ENCODE results near the gene SLC25A51.
"Not testable (repeated sequence)": the region's sequence is repeated elsewhere in the genome, so short reads cannot be mapped to it uniquely, and the experiment has no call there.

The SLC25A51 gene

DNA sequence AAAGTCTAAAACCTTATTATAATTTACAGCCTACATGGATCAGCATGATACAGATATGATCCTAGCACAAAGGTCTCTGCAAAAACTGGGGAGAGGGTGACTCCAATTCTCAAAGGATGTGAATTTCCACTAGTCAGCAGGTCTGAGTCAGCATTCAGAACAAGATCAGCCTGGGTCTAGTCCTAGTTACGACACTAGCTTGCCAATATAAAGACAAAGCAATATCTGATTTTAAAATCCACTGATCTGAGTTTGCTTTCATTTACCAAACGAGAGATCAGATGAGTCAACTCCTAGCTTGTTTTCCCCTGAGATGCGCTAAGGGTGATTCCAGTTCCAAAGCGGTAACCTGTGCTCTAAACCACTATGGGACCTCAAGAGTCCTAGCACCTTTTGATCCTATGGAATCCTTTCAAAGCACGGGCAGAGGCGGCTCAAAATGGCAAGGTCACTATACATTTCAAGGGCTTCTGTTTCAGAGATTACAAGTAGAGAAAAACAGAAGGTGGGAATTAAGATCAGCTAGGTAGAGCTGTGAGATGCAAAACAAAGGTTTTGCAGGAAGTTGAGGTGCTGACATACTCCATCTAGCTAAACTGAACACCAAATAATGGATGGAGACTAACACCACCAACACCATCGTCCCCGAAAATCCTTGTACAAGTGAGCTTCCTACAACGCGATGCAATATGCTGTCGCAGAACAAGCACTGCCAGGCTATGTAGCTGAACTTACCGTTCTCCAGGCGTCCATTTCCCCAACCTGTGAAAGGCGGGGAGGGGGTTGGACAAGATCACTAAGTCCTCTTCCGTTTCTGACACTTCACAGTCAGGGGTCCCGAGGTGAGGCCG, 906 bp downstream of the SLC25A51 start:
- DNase-seq = no peak

DNA sequence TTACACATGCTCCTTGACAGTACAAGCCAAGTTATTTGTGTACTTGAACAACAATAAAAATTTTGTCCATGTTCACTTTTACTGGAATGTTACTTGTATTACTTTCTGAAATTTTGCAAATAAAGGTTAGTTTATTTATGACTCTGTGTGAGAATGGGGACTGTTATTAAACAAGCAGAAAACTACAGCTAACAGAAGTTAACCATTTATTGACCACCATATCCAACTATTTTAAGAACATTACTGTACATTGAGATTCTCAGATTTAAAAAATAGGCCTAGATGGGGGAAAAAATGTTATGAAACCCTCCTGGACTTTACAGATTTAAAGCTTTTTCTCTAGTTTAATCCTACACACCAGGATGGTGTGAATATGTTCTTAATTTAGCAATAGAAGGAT, 1.8 kb downstream of the SLC25A51 start:
- DNase-seq = no peak

DNA sequence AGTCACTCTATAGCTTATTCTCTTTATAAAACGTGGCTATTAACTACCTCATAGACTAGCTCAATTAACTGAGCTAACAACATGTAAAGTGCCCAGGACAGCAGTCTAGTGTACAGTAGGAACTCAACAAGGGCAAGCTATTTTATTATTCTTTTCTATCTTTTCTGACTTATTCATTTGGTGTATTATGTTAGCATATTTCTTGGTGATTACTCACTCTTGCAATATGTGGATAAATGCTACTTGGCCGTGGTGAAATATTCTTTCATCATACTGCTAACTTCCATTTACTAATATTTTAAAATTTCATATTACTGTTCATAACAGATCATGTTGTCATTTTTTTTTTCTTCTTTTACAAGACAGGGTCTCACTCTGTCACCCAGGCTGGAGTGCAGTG, 4.9 kb downstream of the SLC25A51 start:
- DNase-seq = no peak

DNA sequence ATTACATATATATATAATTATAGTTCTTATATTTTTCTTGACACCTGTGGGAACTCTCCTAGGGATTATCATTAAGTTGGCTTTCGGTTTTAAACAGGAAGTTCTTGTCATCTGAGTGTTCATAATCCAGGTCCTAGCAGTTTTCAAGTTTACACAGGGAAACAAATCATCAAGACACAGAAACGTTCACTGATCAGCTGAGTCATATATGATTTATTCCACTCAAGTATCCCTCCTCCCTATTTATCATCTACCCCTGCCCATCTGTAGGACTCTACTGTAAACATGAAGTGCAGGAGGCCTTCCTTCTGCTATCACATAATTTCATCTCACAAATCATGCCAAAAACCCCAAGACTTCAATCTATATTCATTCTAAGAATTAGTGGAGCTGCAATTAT, 6.3 kb downstream of the SLC25A51 start:
- no peak for DNase-seq

DNA sequence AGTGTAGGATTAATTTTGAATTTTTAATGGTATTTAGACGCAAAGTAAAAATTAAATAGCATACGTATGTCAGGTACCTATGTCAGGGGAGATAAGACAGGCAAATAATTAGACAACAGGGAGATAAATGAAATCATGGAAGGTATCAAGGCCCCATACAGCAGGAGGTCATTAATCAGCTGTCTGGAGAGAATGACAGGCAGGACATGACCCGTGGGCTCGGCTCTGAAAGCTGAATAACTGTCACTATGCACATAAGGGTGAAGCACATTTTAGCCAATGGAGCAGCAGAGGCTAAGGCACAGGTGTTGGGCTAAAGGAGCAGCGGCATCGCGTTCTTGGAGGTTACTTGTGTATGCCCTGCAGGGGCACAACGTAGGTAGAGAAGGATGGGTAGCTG, 11.9 kb downstream of the SLC25A51 start:
- DNase-seq = no peak

DNA sequence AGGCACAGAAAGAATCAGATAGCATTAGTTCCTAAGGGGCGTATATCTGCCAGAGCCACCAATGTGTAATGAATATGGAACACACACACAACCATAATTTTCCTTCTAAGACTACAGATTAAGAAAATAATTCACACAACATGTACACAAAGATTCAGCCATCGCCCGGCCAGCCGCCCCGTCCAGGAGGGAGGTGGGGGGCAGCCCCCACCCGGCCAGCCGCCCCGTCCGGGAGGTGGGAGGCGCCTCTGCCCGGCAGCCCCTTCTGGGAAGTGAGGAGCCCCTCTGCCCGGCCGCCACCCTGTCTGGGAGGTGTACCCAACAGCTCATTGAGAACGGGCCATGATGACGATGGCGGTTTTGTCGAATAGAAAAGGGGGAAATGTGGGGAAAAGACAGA, 12.9 kb downstream of the SLC25A51 start:
- not testable (repeated sequence) for DNase-seq

DNA sequence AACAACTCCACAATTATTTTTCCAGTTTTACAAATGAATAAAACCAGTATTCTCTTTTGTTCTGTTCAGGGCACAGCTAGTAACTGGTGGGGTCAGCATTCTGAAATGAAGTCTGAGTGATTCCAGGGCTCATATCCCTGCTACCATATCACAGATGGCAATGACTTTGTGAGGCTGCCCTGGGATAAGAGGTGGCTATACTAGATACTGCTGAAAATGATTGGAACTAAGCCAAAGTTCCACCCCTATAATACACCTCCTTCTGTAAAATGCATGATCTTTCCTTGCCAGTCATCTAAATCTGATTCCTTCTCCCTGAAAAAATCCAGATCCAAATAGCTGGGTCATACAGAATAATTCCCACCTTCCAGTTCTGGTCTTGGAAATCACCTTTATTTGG, 14.4 kb downstream of the SLC25A51 start:
- DNase-seq = no peak

DNA sequence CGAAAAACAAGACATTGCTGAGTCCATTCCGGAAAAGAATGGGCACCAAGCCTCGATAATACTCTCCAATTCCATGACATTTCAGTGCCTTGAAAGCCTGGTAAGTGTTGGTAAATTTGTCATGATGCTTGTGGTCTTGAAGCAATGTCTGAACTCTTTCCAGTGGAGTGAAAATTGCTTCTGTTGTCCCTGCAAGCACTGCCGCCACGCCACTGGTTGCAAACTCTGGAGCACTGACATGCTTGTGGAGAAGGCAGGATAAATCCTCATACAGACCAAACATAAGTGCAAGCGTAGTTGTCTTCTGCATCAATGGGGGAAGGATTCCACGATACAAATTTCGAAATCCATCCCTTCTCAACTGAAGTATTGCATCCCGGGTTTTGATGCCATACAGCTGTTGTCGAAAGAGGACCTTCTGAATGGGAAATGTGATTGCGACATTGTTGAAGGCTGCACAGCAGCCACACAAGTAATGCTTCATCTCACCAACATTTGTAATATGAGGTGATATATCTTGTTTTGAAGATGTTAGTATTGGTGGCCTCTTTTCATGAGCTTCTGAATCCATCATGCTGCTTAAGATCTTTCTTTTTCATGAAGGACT, 15.8 kb downstream of the SLC25A51 start:
- not testable (repeated sequence) for DNase-seq

DNA sequence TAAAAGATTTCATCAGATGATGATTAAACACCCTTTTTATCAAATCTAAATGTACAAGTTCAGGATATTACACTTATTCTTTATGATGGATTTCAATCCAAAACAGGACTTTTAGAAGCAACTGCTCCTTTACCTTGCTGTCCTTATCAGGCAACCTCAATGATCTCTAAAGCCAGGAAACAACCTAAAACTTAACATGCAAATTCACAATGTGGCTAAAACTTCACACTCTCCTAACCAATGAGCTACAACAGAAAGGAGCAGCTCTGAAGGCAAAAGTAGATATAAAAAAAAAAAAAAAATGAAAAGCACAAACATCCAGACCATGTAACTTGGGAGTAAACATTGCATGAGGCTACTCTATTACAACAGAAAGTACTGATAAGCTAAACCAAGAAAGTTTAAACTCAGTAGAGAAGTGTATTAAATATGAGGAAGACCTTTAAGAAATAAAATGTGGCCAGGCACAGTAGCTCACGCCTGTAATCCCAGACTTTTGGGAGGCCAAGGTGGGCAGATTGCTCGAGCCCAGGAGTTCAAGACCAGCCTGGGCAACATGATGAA, 22.9 kb downstream of the SLC25A51 start:
- DNase-seq = no peak

DNA sequence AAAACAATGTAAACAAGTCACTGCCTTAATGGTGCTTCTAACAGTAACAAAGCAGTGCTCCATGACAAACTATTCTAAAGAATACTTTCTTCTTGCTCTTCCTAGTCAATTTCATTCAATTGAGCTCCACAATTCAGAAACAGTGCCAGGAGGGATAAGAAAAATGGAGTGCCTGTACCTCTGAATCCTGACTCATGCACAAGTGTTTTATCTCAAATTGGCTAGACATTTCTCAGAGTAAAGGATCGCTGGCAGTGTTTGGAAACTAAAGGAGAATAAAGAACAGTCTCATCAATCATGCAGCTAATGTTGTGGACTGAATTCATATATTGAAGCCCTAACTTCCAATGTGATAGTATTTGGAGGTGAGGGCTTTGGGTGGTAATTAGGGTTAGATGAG, 27.6 kb downstream of the SLC25A51 start:
- no peak for DNase-seq

DNA sequence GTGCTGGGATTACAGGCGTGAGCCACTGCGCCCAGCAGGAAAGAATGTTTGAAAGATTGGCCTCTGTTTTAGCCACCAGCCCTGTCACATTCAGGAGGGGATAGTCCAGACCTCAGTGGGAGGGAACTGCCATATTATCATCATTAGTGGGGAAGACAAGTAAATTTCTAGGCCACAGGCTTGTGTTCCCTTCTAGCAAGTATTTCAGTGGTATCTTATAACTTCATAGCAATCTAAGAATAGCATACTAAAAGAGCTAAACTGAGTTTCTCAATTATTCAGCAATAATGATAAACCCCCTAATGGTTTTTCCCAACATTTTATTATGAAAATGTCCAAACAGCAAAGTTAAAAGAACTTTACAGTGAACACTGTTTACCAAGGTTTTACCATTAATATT, 30.0 kb downstream of the SLC25A51 start:
- no peak for DNase-seq

DNA sequence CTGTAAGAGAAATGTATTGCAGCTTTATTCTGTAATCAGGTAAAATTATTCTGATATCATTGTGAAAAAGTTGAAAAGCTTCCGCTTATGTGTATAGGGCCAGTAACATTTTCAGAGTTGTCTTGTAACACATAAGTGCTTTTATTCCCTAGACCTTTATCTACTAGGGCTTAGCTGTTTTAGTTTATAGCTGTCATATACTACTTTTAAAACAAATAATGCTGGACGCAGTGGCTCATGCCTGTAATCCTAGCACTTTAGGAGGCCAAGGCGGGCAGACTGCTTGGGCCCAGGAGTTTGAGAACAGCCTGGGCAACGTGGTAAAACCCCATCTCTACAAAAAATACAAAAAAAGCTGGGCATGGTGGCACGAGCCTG, 33.1 kb downstream of the SLC25A51 start:
- no peak for DNase-seq

DNA sequence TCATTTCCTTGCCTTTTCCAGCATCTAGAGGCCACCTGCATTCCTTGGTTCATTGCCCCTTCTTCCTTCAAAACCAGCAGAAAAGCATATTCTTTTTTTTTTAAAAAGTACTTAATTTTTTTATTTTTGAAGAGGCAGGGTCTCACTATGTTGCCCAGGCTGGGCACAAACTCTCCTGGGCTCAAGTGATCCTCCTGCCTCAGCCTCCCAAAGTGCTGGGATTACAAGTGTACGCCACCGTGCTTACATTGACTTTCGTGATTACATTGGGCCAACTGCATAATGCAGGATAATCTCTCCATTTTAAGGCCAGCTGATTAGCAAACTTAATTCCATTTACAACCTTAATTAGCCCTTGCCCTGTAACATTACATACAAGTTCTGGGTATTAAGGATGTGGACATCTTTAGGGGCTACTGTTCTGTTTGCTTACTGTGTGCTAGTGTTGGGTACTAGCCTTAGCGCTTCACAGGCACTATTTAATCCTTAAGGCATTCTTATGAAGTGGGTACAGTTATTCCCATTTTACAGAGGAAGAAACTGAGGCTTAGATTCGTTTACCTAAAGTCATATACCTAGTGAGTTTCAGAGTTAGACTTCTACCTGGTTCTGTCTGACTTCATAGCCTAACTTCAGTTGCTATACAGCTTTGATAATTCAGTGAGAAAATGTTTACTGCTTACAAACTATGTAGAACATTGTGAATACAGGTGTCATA, 33.7 kb downstream of the SLC25A51 start:
- DNase-seq = no peak

DNA sequence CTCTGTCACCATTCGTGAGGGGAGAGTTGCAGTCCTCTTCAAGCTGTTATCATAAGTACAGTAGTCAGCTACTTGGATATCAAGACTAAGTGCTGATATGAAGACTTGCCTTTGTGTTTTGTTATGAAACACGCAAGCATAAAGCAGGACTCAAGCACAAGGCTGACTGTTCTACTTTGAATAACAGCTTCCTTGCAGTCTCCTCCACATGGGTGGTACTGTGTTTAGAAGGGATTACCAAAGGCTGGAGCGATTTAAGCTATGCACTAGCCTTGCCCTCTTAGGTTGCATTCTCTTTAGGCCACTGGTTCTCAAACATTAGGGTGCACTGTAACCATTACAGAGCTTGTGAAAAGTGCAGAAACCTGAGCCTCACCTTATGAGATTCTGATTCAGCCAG, 41.4 kb downstream of the SLC25A51 start:
- no peak for DNase-seq

DNA sequence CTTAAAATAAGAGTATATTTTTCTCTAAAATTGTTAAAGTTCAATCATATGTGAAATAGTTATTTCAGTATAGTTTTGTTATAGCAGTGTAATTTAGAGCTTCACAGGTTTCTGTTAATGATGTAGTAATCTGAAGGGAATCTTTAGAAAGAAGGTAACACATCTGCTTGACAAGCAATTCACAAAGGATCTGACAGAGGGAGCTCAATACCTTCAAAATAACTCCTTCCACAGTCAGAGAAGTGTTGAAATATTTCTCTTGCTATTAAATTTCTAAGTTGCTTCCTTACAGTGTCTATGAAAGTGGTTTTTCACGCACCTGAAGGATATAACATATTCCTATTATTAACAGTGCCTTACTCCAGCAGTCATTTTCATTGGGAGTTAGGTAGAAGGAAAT, 44.9 kb downstream of the SLC25A51 start:
- DNase-seq = no peak

DNA sequence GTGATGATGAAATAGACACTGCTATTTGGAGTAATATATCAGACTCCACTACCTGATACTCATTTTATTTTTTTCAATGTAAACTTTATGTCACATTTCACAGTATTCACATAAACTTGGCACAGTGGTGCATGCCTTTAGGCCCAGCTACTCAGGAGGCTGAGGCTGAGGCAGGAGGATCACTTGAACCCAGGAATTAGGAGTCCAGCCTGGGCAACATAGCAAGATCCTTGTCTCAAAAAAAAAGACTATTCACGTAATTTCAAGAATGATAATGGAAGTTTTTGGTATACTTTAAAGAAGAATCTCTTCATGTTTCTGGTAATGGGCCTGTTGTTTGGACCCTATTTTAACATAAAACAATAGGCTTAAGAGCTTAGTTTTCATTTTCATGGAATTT, 47.4 kb downstream of the SLC25A51 start:
- DNase-seq = no peak

DNA sequence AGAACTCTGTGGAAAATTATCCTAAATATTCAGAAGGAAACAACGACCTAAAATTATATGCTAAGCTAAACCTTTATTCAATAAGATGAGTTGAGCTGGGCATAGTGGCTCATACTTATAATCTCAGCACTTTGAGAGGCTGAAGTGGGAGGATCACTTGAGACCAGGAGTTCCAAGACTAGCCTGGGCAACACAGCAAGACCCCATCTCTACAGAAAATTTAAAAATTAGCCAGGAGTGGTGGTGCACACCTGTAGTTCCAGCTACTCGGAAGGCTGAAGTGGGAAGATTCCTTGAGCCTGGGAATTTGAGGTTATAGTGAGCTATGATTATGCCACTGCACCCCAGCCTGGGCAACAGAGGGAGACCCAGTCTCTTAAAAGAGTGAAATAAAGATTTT, 51.7 kb downstream of the SLC25A51 start:
- DNase-seq = no peak

DNA sequence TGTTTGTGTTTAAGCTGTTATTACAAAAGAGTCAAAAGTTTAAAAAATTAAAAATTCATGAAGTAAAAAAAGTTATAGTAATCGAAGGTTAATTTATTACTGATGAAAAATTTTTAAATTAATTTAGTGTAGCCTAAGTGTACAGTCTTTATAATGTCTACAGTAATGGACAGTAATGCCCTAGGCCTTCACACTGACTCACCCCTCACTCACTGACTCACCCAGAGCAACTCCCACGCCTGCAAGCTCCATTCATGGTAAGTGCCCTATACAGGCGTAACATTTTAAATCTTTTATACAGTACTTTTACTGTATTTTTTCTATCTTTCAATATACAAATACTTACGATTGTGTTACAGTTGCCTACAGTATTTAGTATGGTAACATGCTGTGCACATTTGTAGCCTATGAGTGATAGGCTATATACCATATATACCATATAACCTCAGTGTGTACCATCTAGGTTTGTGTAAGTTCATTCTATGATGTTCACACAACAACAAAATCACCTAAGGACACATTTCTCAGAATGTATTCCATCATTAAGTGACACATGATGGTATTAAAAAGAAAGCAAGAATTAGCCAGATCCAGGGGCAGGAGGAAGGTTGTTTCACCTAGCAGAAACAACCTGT, 63.2 kb downstream of the SLC25A51 start:
- DNase-seq = no peak

DNA sequence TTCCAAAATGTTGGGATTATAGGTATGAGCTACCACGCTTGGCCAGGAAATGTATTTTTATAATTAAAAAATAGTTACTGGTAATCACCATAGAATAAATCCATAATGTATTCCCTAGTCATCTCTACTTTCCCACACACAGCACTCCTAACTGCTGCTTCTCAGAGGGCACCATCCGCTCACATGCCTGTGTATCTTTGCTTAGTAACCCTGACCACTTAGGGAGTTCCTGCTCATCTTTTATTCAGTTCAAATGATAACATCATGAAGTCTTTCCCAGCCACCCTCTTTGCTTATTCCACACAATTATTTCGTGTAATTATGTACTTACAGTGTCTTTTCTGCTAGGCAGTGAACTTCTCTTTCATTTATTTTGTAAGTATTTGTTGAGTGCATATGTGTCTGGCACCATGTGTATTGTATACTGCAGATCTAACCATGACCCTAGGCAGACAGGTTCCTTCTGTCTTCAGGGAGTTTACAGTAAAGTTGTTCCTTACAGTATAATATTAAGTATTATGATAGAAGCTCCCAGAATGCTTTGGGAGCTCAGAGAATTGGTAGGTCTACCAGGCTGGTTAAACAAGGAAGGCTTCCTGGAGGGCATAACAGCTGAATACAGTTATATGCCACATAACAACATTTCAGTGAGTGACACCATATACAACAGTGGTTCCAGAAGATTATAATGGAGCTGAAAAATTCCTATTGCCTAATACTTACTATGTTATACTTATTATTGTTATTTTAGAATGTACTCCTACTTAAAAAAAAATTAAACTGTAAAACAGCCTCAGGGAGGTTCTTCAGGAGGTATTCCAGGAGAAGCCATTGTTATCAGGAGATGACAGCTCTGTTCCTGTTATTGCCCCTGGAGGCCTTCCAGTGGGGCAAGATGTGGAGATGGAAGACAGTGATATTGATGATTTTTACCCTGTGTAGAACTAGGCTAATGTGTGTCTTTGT, 64.1 kb downstream of the SLC25A51 start:
- no peak for DNase-seq
